GM18511 (cell line): ENCODE data around the gene MAP2K5.

ENCODE experiments used
- ATAC-seq: cut with Tn5 transposase; IDR thresholded peaks from one replicate; pipeline ENCODE4 v1.9.1; 2021; ENCODE audit warnings: mild to moderate bottlenecking, moderate library complexity; ENCODE audit not compliant: unreplicated experiment

MAP2K5 gene

DNA sequence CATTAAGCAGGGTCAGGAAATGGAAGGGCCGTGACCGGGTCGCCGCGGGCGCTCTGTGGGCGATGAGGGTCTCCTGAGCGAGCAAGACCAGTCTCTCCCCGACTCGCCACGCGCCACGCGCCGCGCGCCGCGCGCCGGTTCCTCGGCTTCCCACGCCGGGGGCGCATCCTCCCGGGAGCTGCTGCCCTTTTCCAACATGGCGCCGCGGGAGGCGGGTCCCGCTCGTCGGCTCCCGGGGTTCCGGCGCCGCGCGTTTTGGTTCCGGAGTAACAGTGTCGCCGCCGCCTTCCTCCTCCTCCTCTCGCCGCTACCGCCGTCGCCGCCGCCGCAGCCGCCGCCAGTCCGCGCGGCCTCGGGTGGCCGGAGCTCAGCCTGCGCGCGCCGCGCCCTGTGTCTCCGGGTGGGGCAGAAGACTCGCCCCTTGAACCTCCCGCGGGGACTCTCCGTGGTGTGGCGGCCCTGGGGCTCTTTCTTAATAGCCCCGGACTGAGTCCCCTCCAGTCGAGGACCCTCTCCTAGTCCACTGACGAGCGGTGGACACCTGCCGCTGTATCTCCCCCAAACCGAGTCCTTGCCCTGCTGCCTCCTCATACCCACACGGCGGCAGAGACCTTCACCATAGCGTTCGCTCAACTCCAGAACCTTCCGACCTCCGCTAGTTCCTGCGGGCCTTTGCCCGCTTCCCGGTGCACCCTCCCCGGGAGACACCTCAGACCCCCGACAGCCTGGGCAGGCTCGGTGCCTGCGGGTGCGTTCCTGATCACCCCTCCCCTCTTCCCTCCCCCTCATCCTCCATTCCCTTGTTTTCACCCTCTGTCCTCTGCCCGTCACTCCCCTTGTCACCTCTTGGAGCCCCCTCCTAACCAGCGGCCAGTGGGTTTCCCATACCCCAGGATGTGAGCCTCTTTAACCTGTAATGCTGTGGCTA lies at the start of gene MAP2K5:
MAP2K5 (plus strand) TSS at position 284 of the 928 bp plus-strand sequence; CDS start at position 917, 633 bp downstream.
- ATAC-seq, result peak; percentile 52

DNA sequence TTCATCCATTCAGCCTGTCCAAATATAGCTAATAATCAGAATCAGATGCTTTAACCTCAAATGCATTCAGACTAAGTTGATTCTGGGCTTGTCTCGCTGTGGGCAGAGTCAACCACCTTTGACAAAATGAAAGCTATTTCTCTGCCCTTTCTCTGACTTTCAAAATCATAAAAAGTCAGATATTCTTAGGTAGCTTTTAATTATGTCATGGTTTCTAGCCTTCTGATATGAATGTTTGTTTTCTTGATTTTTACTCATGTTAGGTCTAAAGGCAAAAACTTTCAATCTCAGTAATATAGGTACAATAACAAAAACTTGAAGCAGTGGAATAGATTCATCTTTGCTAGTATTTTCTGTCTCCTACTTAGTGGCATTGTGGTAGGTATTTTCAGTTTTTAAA lies 46.9 kb upstream of the MAP2K5 start:
- no peak for ATAC-seq

DNA sequence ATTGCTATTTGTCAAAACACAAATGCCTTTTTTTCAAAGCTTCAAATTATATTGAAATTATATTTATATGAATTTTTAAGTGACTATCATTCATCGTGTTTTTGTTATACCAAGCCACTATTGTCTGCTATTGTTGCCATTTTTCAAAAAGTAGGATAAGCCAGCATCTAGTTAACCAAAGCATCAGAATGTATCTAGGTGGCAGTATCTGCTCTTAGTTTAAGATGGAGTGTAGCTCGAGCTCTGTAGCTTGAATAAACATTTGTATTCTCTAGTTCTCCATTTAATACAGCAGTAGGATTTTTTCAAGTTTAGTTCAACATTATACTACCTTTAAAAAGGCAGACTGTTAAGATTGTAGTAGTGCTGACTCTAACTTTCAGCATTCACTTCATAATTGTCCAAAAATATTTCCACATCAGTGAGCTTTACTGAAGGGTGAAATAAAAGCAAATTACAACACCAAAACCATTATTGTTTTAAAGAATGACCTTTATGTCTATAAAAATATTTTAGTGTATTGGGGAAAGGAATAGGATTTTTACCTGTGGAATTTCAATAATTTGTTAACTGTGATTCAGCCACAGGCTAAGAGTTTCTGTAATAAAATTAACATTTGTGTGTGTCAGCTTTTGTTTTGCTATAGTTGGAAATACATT lies 41.2 kb upstream of the MAP2K5 start:
- no peak for ATAC-seq

DNA sequence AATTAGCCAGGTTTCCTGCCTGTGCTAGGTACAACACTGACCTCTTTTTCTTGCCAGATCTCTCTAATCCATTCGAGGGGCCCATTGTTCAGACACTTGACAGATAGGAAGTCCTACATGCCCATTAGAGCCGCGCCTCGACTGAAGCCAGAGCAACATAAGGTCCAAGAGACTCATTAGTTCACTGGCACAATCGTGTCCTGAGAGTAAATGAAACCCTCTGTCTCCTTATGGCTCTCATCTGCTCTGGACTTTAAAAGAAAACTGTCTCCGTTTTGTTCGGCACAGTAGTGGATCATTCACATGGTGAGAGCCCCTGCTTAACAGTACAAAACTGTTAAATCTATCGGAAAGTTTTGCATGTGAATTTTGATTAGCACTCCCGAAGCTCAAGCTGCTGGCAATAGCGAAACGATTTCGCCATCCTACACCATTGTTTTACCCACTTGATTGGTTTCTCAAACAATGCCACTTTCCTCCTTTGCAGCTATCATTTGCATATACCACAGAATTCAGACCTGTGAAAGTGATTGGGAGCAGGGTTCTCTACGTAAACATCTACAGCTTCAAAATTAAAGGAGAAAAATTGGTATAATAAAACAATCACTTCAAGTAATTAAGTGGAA lies 40.6 kb upstream of the MAP2K5 start:
- no peak for ATAC-seq

DNA sequence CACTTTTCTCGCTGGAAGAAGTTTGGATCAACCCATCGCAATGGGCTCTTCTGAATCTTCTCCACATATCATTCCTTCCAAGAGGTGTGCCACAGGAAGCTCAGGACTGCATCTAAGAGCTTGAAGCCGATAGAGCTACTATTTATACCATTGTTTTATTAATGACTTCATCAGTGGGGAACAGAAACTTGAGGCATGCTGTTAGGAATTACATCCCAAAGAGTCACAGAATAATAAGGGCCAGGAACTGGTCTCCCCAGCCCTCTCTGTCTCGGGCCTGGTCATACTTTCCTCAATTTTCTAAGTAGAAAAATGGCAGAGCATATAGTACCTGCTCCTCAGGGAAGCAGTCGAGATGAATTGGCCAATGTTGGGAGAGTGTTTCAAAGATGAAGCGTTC lies 38.4 kb upstream of the MAP2K5 start:
- no peak for ATAC-seq

DNA sequence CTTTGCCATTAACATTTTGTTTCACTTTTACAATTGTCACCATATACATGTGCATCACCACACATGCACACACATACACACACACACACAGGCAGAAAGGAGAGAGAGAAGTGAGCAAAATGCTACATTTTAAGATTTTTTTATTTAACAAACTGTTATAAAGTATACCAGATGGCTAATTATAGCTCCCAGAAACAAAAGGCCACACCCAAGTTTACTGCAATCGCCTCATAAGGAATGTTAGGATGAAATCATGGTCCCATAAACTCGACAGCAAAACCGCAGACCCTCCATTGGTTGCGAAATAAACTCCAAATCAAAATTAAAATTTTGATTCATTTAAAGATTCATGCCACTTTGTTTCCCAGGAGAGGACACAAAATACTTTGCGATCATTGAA lies 37.7 kb upstream of the MAP2K5 start:
- ATAC-seq, result no peak

DNA sequence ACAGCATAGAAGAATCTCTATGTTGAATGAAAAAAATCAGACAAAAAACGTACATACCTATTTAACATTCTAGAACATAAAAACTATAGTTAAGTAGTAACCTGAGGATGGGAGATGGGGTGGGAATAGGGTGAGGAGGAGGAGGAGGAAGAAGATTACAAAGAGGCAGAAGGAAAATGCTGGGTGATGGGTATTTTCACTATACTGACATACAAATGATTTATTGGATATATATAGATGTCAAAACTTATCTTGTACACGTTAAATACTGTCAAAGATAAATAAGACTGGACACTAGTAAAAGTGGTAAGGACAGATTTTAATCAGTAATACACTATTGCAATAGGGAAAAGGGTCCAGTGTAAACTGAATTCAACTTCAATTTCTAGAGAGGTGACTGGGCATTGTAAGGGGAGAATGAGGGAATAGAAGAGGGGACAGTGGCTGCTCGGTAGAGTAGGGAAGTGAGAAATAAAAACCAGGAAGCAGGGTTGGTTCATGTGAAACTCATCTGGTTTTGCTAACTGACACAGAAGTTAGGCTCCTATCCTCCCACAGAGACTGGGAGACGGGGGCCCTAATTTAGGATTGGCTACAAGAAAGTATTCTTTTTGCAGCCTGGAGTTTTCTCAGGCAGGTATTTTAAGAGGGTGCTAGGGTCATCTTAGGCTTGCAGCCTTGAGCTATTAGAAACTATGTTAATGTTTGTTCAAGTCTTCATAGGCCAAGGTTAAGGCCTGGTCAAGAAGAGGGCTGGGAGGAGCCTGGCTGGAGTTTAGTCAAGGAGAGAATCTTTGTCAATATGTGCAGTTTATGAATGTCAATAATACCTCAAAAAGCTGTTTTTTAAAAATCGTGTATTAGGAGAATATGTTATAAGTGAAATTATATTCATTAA lies 36.6 kb upstream of the MAP2K5 start:
- ATAC-seq, result no peak

DNA sequence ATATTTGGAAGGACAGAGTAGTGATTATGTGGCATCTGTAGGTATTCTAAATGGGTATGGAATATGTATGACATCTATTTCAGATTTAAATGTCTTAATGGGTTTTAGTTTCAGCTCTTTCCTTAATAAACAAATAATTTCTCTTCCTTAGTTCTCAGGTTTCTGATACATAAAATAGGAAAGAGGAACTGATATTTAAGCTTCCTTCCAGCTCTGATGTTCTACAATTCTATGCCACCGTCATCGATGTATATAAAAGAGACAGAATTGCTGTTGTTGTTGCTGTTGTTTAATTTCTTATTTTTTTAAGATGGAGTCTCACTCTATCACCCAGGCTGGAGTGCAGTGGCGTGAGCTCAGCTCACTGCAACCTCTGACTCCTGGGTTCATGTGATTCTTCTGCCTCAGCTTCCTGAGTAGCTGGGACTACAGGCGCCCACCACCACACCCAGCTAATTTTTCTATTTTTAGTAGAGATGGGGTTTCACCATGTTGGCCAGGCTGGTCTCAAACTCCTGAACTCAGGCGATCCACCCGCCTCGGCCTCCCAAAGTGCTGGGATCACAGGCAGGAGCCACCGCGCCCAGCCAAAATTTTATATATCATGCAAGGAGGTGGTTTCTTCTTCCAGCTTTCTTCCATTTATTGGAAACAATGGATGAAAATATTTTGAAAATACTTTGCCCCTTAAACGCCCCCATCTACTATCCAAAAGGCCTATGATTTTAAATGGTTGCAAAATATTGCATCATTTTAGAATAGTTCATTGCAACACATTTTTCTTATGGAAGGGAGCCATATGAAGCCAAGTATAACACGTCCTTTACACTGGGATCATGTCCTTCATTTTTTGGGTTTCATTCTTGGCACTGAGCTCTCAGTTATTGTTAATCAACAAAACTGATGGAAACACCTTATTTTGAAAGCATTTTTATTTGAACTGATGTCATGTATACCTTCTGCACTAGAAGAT lies 35.4 kb upstream of the MAP2K5 start:
- ATAC-seq, result no peak

DNA sequence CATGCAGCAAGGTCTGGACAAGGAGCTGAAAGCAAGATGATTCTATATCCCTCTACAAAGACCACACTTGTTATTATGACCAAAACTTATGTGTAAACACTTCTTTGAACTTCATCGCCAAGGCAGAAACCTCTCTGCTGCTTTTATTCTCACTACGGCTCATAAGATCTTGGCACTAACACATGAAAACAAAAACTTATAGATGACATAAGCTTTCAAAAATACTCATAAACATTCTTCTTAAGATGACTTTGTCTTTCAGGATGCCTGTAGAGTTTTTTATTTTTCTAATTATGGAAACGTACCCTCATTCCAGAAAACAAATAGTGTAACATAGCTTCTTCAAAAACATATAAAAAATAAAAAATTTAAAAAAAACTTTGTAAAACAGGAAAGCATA lies 34.1 kb upstream of the MAP2K5 start:
- ATAC-seq, result no peak

DNA sequence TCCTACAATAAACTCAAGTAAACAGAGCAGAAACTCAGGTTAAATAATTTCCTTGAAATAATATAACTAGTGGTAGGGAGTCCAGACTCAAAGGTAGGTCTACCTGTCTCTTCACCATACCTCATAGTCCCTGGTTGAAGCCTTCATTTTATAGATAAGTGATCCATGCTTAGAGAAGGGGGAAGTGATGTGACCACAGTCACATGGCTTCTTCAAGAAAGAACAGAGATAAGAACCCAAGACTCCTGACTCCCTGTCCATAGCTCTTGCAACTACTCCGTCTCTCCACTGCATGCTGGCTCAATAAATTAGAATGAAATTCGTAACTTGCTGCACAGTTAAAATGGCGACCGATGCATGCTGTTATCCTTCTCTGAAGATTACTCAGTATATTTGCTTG lies 32.6 kb upstream of the MAP2K5 start:
- ATAC-seq, result no peak

DNA sequence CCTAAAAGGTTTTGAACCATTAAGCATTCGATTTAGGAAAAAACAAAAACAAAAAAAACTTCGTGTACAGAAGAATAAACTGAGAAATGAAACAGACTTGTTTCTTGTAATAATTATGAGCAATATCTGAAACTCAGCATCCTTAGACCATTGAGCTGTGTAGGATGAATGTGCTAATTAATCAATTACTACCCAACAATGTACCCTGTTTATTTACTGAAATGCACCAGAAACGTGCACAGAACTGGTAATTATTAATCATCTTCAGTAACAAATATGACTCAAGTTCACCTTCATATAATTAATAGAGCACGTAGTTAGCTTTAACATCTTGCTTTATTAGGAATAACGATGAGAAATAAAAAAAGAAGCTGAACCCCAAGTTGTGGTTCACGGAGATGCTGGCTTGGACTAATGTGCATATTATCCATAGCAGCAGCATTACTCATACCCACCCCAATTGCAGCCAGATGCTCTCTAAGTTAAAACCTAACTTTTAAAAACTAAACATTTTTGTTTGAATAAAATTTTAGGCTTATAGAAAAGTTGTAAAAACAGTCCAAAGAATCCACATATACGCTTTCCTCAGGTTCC lies 31.8 kb upstream of the MAP2K5 start:
- no peak for ATAC-seq

DNA sequence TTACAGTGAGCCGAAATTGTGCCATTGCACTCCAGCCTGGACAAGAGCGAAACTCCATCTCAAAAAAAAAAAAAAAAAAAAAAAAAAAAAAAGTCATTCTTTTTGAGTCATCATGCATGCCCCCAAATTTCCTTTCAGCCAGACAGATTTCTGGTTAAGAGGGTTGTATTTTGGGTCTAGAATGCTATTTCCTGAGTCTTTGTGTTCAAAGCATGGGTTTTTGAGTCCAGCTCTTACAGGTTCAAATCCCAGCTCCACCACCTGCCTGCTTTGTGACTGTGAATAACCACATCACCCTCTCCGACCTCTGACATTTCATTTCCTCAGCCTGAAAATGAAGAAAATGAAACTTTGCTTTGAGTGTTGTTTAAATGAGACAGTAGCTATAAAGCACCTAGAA lies 30.9 kb upstream of the MAP2K5 start:
- ATAC-seq, result no peak

DNA sequence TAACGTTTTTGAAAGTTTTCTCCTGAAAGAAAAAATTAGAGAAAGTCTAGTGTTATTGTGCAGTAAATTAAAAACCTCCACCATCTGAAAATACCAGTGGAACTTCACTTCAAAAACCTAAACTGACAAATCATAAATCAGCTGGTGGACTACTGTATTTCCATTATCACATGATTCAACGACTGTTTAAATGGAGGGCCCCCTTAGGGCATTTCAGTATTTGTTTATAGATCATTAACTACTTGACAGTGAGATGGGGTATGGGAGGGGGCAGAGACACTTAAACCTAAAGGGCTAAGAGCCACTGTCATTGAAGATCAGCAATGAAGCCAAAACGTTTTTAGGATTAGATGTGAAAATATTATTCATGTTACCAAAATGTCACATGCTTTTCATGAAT lies 30.4 kb upstream of the MAP2K5 start:
- no peak for ATAC-seq

DNA sequence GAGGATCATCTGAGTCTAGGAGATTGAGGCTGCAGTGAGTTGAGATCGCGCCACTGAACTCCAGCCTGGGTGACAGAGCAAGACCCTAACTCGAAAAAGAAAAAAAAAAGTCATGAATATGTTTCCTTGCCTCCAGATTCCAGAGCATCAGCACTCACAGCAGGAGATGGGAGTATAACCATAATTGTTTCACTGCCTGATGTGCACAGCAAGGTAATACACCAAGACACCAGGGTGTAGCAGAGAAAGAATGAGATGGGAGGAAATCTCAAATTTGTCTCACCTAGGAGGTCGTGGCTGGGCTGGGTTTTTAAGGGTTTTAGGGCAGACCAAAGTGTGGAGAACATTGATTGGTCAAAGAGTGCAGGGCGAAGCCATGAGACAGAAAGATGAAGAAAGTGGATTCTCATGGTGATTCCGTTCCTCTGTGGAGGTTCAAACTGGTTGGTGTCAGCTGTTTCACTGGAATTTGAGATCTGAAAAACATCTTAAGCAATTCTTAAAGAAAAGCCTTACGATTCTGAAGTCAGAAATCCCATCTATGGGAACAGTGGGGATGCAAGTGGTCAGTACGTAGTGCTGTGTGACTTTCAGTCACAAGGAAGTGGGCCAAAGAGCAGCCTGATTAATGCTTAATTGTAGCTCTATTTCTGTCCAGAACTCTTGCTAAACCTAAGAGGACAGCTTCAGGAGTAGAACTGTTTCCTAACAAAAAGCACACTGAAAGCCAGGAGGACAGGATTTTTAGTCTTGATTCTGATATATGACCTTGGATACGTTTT lies 29.4 kb upstream of the MAP2K5 start:
- ATAC-seq, result no peak

DNA sequence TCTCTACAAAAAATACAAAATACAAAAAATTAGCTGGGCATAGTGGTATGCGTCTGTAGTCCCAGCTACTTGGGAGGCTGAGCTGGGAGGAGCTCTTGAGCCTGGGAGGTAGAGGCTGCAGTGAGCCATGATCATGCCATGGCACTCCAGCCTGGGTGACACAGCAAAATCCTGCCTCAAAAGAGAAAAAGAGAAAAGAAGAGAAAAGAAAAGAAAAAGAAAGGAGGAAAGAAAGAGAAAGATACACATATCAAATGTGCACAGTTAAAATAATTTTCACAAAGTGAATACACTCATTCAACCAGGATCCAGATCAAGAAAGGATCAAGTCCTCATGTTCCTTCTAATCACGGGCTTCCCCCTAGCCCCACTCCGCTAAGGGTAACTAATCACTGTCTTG lies 27.4 kb upstream of the MAP2K5 start:
- ATAC-seq, result no peak

DNA sequence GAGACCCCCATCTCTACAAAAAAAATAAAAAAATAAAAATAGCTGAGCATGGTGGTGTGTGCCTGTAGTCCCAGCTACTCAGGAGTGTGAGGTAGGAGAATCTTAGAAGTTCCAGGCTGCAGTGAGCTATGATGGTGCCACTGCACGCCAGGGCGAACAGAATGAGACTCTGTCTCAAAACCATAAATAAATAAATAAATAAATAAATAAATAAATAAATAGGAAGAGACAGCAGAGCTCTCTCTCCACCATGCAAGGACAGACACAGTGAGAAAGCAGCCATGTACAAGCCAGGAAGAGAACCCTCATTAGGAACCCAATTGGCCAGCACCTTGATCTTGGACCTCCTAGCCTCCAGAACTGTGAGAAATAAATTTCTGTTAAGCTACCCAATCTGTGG lies 26.9 kb upstream of the MAP2K5 start:
- ATAC-seq, result no peak

DNA sequence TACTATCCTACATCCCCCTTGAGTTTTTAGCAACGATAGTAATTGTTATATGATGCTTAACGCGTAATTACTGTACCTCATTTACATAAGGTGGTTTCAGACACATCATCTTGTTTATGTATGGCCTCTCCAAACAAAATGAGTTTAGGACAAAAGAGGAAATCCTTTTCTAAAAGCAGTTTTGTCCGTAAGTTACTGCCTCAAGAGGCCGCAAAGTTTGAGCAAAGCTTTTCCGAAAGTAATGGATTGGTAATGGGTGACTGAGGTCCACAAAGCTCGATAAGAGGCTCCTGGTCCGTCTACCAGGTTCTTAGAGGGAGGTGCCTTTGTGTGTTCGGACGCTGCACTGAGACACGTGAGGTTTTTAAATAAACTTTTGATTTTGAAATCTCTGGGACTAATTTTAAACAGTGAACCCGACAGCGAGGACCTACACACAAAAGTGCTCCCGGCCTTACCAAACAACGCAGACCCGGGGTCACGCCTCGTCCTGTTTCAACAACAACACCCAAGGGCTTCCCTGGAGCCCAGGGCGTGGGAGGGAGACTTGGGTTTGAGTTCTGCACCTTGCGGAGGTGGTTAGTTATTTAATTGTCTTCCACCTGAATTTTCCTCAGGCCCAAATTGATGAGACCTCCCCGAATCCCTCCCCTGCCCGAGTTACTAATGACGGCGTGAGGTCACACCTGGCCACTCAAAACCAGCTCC lies 22.0 kb upstream of the MAP2K5 start:
- no peak for ATAC-seq
